HepG2 (cell line): Measurements from ENCODE around the gene TSKU. TPM values are rescaled to one million over a fixed set of nuclear protein-coding genes. Genes with fewer than 3 reads are reported as not detected.
A peak's percentile ranks its signal among the peaks of the same experiment; 100 is the strongest.

Experiments used
- ATAC-seq: fragments of 200-7000 bp; cut with Tn5 transposase; 3 replicates; pipeline ENCODE4 v1.9.1; 2020; ENCODE audit warnings: mild to moderate bottlenecking, moderate library complexity
- BruUV-seq: library from RNA; stranded (reverse); fragments of 400-500 nt; replicated peaks from 2 replicates; lab custom pipeline; 2021; lab: Mats Ljungman, UMichigan
- CTCF ChIA-PET: fragments of 300-600 bp; formaldehyde crosslinking; extraction: SDS; loops from one replicate; lab custom pipeline; 2021; ENCODE audit warnings: low total read pairs, inconsistent platforms, low intra/inter-chr PET ratio; lab: Yijun Ruan, JAX
- POLR2A ChIA-PET: fragments of 350-600 bp; sonication (Branson Sonifier 250); formaldehyde crosslinking; loops from one replicate; lab custom pipeline; 2020; ENCODE audit warnings: antibody characterized with exemption, inconsistent platforms; lab: Yijun Ruan, JAX
- DNase-seq: peaks from one replicate; pipeline ENCODE4 v3.0.0-alpha.2; 2015; ENCODE audit warnings: low spot score
- FAIRE-seq: peaks from 3 replicates; lab custom pipeline; 2011; peaks lifted over from hg19 to GRCh38; lab: Jason Lieb, UNC
- H2AFZ ChIP-seq: one replicate; pipeline ENCODE4 v1.6.1; 2011; ENCODE audit warnings: low read length, inconsistent platforms
- H3K27ac ChIP-seq: fragments of 300-600 bp; 3 replicates; pipeline ENCODE4 v1.8.0; 2011; ENCODE audit warnings: mixed run types, mild to moderate bottlenecking, mixed read lengths, low read length, inconsistent platforms; ENCODE audit not compliant: insufficient read depth; ENCODE audit errors: extremely low read length
- H3K27me3 ChIP-seq, 2 experiments: fragments of 200-600 bp in 1 of 2; 2 replicates in 1 of 2; 3 replicates in 1 of 2; pipeline versions ENCODE4 v1.6.0 to v1.8.0; 2011; ENCODE audit warnings: low read length in 2 of 2, mild to moderate bottlenecking in 2 of 2, moderate library complexity in 2 of 2, inconsistent platforms in 1 of 2; ENCODE audit not compliant: insufficient read depth in 2 of 2, control insufficient read depth in 1 of 2
- H3K36me3 ChIP-seq, 2 experiments: fragments of 200-600 bp in 1 of 2; replicated peaks in 1 of 2; 2 replicates in 1 of 2; 3 replicates in 1 of 2; pipeline versions ENCODE4 v1.5.1 to v1.8.0; 2011; ENCODE audit warnings: low read length in 2 of 2, inconsistent platforms in 1 of 2; ENCODE audit not compliant: insufficient read depth in 2 of 2, control insufficient read depth in 1 of 2
- H3K4me1 ChIP-seq: 2 replicates; pipeline ENCODE4 v1.5.1; 2012; ENCODE audit warnings: low read length, inconsistent platforms; ENCODE audit not compliant: insufficient read depth
- H3K4me2 ChIP-seq: 2 replicates; pipeline ENCODE4 v1.6.0; 2011; ENCODE audit warnings: low read depth, low read length, inconsistent platforms
- H3K4me3 ChIP-seq, 3 experiments: fragments of 200-600 bp in 1 of 3; sonication (generic), shearing (Covaris generic) in 1 of 3; replicated peaks in 1 of 3; 2 replicates each; pipeline ENCODE4 v1.5.1; 2011 to 2016; ENCODE audit warnings: low read length in 3 of 3, inconsistent platforms in 2 of 3, low read depth in 2 of 3, mild to moderate bottlenecking in 2 of 3, control low read depth in 1 of 3, mixed read lengths in 1 of 3; ENCODE audit not compliant: insufficient read depth in 1 of 3
- H3K79me2 ChIP-seq: one replicate; pipeline ENCODE4 v1.6.1; 2011; ENCODE audit warnings: low read length, inconsistent platforms; ENCODE audit not compliant: insufficient read depth
- H3K9ac ChIP-seq: 2 replicates; pipeline ENCODE4 v1.6.0; 2011; ENCODE audit warnings: mild to moderate bottlenecking, low read depth, low read length, inconsistent platforms; ENCODE audit not compliant: insufficient read depth
- H3K9me3 ChIP-seq: 2 replicates; pipeline ENCODE4 v1.5.1; 2012; ENCODE audit warnings: mild to moderate bottlenecking, low read length
- H4K20me1 ChIP-seq: 2 replicates; pipeline ENCODE4 v1.6.0; 2011; ENCODE audit warnings: inconsistent platforms, mild to moderate bottlenecking, low read length, moderate library complexity; ENCODE audit not compliant: insufficient read depth
- BCL6 ChIP-seq: IDR thresholded peaks from 2 replicates; pipeline ENCODE4 v1.6.1; 2016; ENCODE audit warnings: missing genetic modification reagents, missing compliant biosample characterization
- CEBPG ChIP-seq: IDR thresholded peaks from 2 replicates; pipeline ENCODE4 v1.6.1; 2016
- EP300 ChIP-seq, 3 experiments: sonication (generic) in 1 of 3; formaldehyde crosslinking in 1 of 3; IDR thresholded peaks; 2 replicates each; pipeline versions ENCODE4 v1.5.1 to v1.6.1; 2011 to 2020; ENCODE audit warnings: low read depth in 2 of 3, low read length in 2 of 3, borderline replicate concordance in 1 of 3, improper control_type of control experiment in 1 of 3, mild to moderate bottlenecking in 1 of 3, missing genetic modification reagents in 1 of 3, moderate library complexity in 1 of 3
- HMGXB3 ChIP-seq: sonication (generic); formaldehyde crosslinking; IDR thresholded peaks from 2 replicates; pipeline ENCODE4 v1.4.0; 2020; ENCODE audit warnings: missing genetic modification reagents, borderline replicate concordance
- HNRNPL ChIP-seq: fragments of 200-400 bp; formaldehyde crosslinking; IDR thresholded peaks from 2 replicates; pipeline ENCODE4 v1.6.1; 2017; ENCODE audit warnings: mild to moderate bottlenecking, low read depth, low read length
- KLF16 ChIP-seq, 2 experiments: sonication (generic) in 1 of 2; formaldehyde crosslinking in 1 of 2; IDR thresholded peaks; 2 replicates each; pipeline versions ENCODE4 v1.6.1 to v1.8.0; 2016 to 2023; ENCODE audit warnings: missing genetic modification reagents in 2 of 2, missing compliant biosample characterization in 1 of 2
- KMT2A ChIP-seq: sonication (generic); formaldehyde crosslinking; IDR thresholded peaks from 2 replicates; pipeline ENCODE4 v1.4.0; 2020; ENCODE audit warnings: missing genetic modification reagents
- MAX ChIP-seq: IDR thresholded peaks from 2 replicates; pipeline ENCODE4 v1.6.1; 2012; ENCODE audit warnings: inconsistent platforms
- MYC ChIP-seq: sonication (generic); formaldehyde crosslinking; IDR thresholded peaks from 2 replicates; pipeline ENCODE4 v1.9.0; 2021; ENCODE audit warnings: missing genetic modification reagents, borderline replicate concordance
- RARA ChIP-seq: IDR thresholded peaks from 2 replicates; pipeline ENCODE4 v1.6.1; 2016; ENCODE audit warnings: missing genetic modification reagents, missing compliant biosample characterization
- SALL1 ChIP-seq: sonication (generic); formaldehyde crosslinking; IDR thresholded peaks from 2 replicates; pipeline ENCODE4 v1.8.0; 2022; ENCODE audit warnings: mild to moderate bottlenecking, missing genetic modification reagents
- SAP130 ChIP-seq: IDR thresholded peaks from 2 replicates; pipeline ENCODE4 v1.6.1; 2016; ENCODE audit warnings: low read depth
- SIN3B ChIP-seq: fragments of 150-350 bp; IDR thresholded peaks from 2 replicates; pipeline ENCODE4 v1.6.1; 2014; ENCODE audit warnings: low read length
- ZBTB42 ChIP-seq: sonication (generic); formaldehyde crosslinking; IDR thresholded peaks from 2 replicates; pipeline ENCODE4 v1.5.0; 2020; ENCODE audit warnings: mild to moderate bottlenecking, missing genetic modification reagents
- ZEB1 ChIP-seq: IDR thresholded peaks from 2 replicates; pipeline ENCODE4 v1.6.1; 2012; ENCODE audit warnings: mild to moderate bottlenecking, low read depth, inconsistent platforms; ENCODE audit not compliant: insufficient replicate concordance
- ZSCAN21 ChIP-seq: sonication (generic); formaldehyde crosslinking; IDR thresholded peaks from 2 replicates; pipeline ENCODE4 v1.8.0; 2022; ENCODE audit warnings: mild to moderate bottlenecking, missing genetic modification reagents, moderate library complexity, borderline replicate concordance
- WGBS: methylation state at CpG from one replicate; pipeline ENCODE4 v1.1.6; 2017; ENCODE audit warnings: low lambda C conversion rate; 5-methylcytosine and 5-hydroxymethylcytosine counted together
- in situ Hi-C: cut with HindIII; loops from 2 replicates; pipeline ENCODE4 v1.10.0; 2017; ENCODE audit warnings: low pct_unique_long_range_greater_than_20kb; ENCODE audit not compliant: extremely low pct_ligation_motif_present
- intact Hi-C: fragments of 100-400 bp; cut with micrococcal nuclease; formaldehyde crosslinking; loops from one replicate; pipeline ENCODE4 v1.10.0; 2022; ENCODE audit not compliant: unreplicated experiment
- polyA plus RNA-seq, 8 experiments: library from polyadenylated mRNA; depleted of rRNA in 3 of 8; stranded (reverse) in 7 of 8; unstranded in 1 of 8; fragments of >200 nt; fragmentation: Illumina TruSeq in 4 of 8; extraction: Trizol in 4 of 8; gene quantifications; 2 replicates each; pipeline versions ENCODE4 v1.2.1 to v1.2.3, GENCODE V29; 2011 to 2016; ENCODE audit warnings: low read depth in 4 of 8, missing spikeins in 1 of 8, mixed read lengths in 1 of 8; ENCODE audit not compliant: insufficient read depth in 1 of 8
- total RNA-seq, 5 experiments: library from RNA; depleted of rRNA; stranded (reverse); fragments of >200 nt; fragmentation: Illumina TruSeq; extraction: Trizol; gene quantifications; 2 replicates each; pipeline ENCODE4 v1.2.3, GENCODE V29; 2016; ENCODE audit warnings: low read depth in 1 of 5
- TF ChIP-seq, protein P1 (sequence below): sonication (generic); IDR thresholded peaks from 2 replicates; pipeline ENCODE4 v1.6.1; 2016; ENCODE audit warnings: low read depth, borderline replicate concordance

The TSKU gene
- total and polyA plus RNA-seq, 2 of the 13 experiments (the other 11 are each of a cell fraction or from before 2014, with no cell fraction given) = 20.3 to 21.4 TPM

DNA sequence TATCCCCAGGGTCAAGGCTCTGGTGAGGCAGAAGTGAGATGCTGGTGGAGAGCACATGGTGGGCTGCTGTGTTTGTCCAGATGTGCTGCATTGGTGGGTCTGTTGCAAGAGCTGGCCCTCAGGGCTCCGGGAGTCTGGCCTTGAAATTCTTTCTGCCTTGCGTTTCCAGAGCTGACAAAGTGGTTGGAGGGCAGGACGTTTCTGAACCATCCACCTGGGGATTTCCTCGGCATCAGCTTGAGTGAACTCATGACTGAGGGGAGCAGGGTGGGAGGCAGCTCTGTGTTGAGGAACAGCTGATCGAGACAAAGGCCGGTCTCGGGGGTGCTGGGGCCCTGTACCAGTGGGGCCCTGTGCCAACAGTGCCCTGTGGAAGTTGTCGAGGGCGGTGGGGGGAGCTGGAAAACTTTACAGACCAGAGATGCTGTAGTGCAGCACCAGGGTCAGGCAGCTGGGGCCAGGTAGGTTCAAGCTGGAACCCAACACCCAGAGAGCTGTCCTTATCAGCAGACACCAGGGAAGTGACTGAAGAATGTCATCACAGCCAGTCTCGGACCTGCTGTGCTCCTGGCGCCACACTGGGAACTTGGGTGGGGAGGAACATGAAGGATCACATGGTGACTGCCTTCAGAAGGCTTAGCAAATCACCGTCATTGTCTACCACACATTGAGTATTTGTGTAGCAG lies 4.9 kb downstream of the TSKU start:
- no TSS peak for BruUV-seq
- WGBS = 18% methylated on average over 4 of the region's 12 CpGs
- POLR2A ChIA-PET = interaction anchor here (1.3 to 4.7 kb wide), 3 partner anchors 13 to 22 kb away, joined by 5 to 39 read pairs (median 8); no protein-coding TSS in a partner anchor
- Histone ChIP-seq H3K9ac (no peak overlapping the region), H2AFZ (no peak overlapping the region), H3K27me3 (no peaks in the 10 kb centered on the region), H3K36me3 (no peaks in the 10 kb centered on the region; a peak in 3 of 5 replicates), H3K4me2 (peak overlapping the region; percentile 57), H3K9me3 (no peaks in the 10 kb centered on the region), H4K20me1 (peaks cover 50% of the 10 kb centered on the region), H3K79me2 (peaks cover 89% of the 10 kb centered on the region), H3K4me1 (peaks cover 84% of the 10 kb centered on the region), H3K27ac (peak overlapping the region; percentile 54), H3K4me3 (peak overlapping the region in 1 of 3 experiments; percentile 22; a peak in 2 of 6 replicates)
- FAIRE-seq (no peak), DNase-seq (peak; percentile 75), ATAC-seq (no peak)
- intact Hi-C loops (loop anchor here (10.0 kb wide), 1 partner anchor 973 kb away; the partner anchor contains the start of gene UVRAG), in situ Hi-C loops (no loop called here)
- CTCF ChIA-PET = no interaction called here
- TF ChIP-seq EP300 (IDR thresholded peaks at IDR 0.05; ENCODE audit: low read depth in 2 of 2, low read length in 2 of 2) (0 out of 4 replicates have a peak, but pooled peaks of 1 of the 2 experiments have one; percentile 20), EP300 (CRISPR knock-in tag; IDR thresholded peaks at IDR 0.05; ENCODE audit: borderline replicate concordance) (no peak), HMGXB3 (CRISPR knock-in tag) (0 out of 2 replicates have a peak, but pooled peaks have one; percentile 48), SIN3B (no peak), ZBTB42 (peak; percentile 93), ZEB1 (peak; percentile 56), MAX (peak; percentile 9), MYC (CRISPR knock-in tag) (peak; percentile 56; the same call in 1 of the 2 replicates), KMT2A (CRISPR knock-in tag) (0 out of 2 replicates have a peak, but pooled peaks have one; percentile 26), CEBPG (CRISPR knock-in tag) (peak; percentile 52), KLF16 (CRISPR knock-in tag; IDR thresholded peaks at IDR 0.05) (no peak), SAP130 (peak; percentile 37; the same call in 1 of the 2 replicates), ZSCAN21 (CRISPR knock-in tag) (peak; percentile 54; the same call in 1 of the 2 replicates), HNRNPL (0 out of 2 replicates have a peak, but pooled peaks have one; percentile 37), SALL1 (peak; percentile 25; the same call in 1 of the 2 replicates), RARA (CRISPR knock-in tag) (0 out of 2 replicates have a peak, but pooled peaks have one; percentile 5), BCL6 (CRISPR knock-in tag) (0 out of 2 replicates have a peak, but pooled peaks have one; percentile 7)
- TF ChIP-seq, protein P1, sequence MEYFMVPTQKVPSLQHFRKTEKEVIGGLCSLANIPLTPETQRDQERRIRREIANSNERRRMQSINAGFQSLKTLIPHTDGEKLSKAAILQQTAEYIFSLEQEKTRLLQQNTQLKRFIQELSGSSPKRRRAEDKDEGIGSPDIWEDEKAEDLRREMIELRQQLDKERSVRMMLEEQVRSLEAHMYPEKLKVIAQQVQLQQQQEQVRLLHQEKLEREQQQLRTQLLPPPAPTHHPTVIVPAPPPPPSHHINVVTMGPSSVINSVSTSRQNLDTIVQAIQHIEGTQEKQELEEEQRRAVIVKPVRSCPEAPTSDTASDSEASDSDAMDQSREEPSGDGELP = 0 out of 2 replicates have a peak, but pooled peaks have one; percentile 39
